ENCODE measurements around the gene MED29. TPM values are rescaled to one million over a fixed set of nuclear protein-coding genes. Genes with fewer than 3 reads are reported as not detected.

The MED29 gene
- total RNA-seq, 1 experiment from 2014 or later, result 37.1 TPM

DNA sequence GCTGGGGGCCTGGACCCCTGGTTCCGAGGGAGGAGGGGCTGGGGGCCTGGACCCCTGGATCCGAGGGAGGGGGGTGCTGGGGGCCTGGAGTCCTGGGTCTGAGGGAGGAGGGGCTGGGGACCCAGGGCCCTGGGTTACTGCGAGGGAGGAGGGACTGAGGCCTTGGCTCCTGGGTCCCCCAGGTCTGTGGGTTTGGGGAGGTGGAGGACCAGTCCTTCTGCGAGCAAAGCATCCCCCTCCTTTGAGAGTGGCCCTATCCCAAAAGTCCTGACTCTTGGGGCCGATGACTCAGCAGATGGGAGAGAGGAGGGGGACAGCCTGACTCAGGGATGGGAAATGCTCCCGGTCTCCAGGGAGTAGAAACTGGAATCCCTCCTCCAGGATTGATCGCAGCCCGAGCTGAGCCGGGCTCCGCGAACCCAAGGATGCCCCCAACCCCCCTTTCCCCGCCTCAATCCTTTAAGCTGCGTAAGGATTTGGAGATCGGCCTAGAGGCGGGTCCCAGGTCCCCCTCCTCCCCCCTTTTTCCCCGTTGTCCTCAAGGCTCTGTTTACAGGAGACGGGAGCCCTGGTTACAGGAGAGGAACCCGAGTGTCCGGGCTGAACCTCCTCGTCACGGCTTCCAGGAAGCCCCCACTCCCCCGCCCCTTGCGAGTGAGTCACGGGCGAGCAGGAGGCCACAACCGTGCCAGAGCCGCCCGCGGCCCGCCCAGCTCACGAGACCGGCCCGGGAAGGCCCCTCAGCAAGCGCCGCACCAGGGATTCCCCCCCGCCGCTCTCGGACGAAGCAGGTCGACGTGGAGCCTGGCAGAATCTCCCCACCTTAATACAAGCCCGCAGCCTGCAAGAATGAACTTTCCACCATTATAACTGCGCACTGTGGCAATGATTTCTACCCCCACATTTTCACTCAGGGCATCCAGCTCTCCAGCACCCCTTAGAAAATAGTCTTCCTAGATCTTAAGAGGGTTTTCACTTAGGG, 12.4 kb downstream of the MED29 start:
- CTCF ChIA-PET, result no interaction called here
- POLR2A ChIA-PET (ENCODE audit: low non-redundant PET), result interaction anchor here (0.5 to 1.0 kb wide), 3 partner anchors 12 to 447 kb away, joined by 3 to 4 read pairs (median 3); partner anchors contain the start of gene MED29

GRCh38 chr19:39405261-39405957, 14.2 kb downstream of the MED29 start:
- H3K27me3 ChIP-seq (replicated peaks; ENCODE audit: insufficient read depth, low read depth, low read length, poor library complexity), result no peaks in the 10 kb centered on the region
- H3K9me3 ChIP-seq (ENCODE audit: low read depth, low read length, poor library complexity, severe bottlenecking), result no peaks in the 10 kb centered on the region
- TF ChIP-seq EZH2 (IDR thresholded peaks at IDR 0.05; ENCODE audit: borderline replicate concordance, low read depth, low read length, poor library complexity, severe bottlenecking) (no peak), CTCF (conservative IDR thresholded peaks at IDR 0.05; ENCODE audit: low read depth, low read length) (no peak)
- no peak overlapping the region for H3K4me3 ChIP-seq (ENCODE audit: low read depth, low read length, poor library complexity, severe bottlenecking)
- intact Hi-C loops (cut with micrococcal nuclease; ENCODE audit: unreplicated experiment), result no loop called here
- CTCF ChIA-PET, result interaction anchor here (0.6 to 1.4 kb wide), 2 partner anchors 8 to 536 kb away, joined by 3 to 6 read pairs; no protein-coding TSS in a partner anchor
- H3K4me1 ChIP-seq (ENCODE audit: insufficient read depth, low read length, poor library complexity, severe bottlenecking), result peaks cover 42% of the 10 kb centered on the region
- H3K27ac ChIP-seq (ENCODE audit: low read depth, low read length, poor library complexity, severe bottlenecking), result peak overlapping the region; percentile 16
- DNase-seq (ENCODE audit: low spot score), result no peak
- no TSS peak for BruUV-seq (replicated peaks)
- H3K36me3 ChIP-seq (ENCODE audit: insufficient read depth, low read length, poor library complexity, severe bottlenecking), result peaks cover 7% of the 10 kb centered on the region
- POLR2A ChIA-PET (ENCODE audit: low non-redundant PET), result no interaction called here

More for the DNA sequence above, 12.4 kb downstream of the MED29 start:
- BruUV-seq (replicated peaks), result no TSS peak
- peak overlapping the region; percentile 50 for H3K4me3 ChIP-seq (ENCODE audit: low read depth, low read length, poor library complexity, severe bottlenecking)
- no peaks in the 10 kb centered on the region for H3K9me3 ChIP-seq (ENCODE audit: low read depth, low read length, poor library complexity, severe bottlenecking)
- peaks cover 33% of the 10 kb centered on the region for H3K4me1 ChIP-seq (ENCODE audit: insufficient read depth, low read length, poor library complexity, severe bottlenecking)
- peaks cover 6% of the 10 kb centered on the region for H3K36me3 ChIP-seq (ENCODE audit: insufficient read depth, low read length, poor library complexity, severe bottlenecking)
- peak; percentile 94 for DNase-seq (ENCODE audit: low spot score)
- intact Hi-C loops (cut with micrococcal nuclease; ENCODE audit: unreplicated experiment), result no loop called here
- H3K27me3 ChIP-seq (replicated peaks; ENCODE audit: insufficient read depth, low read depth, low read length, poor library complexity), result no peaks in the 10 kb centered on the region
- TF ChIP-seq EZH2 (IDR thresholded peaks at IDR 0.05; ENCODE audit: borderline replicate concordance, low read depth, low read length, poor library complexity, severe bottlenecking), result no peak
- H3K27ac ChIP-seq (ENCODE audit: low read depth, low read length, poor library complexity, severe bottlenecking), result peak overlapping the region; percentile 98

GRCh38 chr19:39405958-39406655, 14.9 kb downstream of the MED29 start:
- Histone ChIP-seq H3K9me3 (ENCODE audit: low read depth, low read length, poor library complexity, severe bottlenecking) (no peaks in the 10 kb centered on the region), H3K27ac (ENCODE audit: low read depth, low read length, poor library complexity, severe bottlenecking) (peak overlapping the region; percentile 82), H3K4me1 (ENCODE audit: insufficient read depth, low read length, poor library complexity, severe bottlenecking) (peaks cover 49% of the 10 kb centered on the region), H3K36me3 (ENCODE audit: insufficient read depth, low read length, poor library complexity, severe bottlenecking) (peaks cover 7% of the 10 kb centered on the region), H3K27me3 (replicated peaks; ENCODE audit: insufficient read depth, low read depth, low read length, poor library complexity) (no peaks in the 10 kb centered on the region), H3K4me3 (ENCODE audit: low read depth, low read length, poor library complexity, severe bottlenecking) (peak overlapping the region; percentile 87)
- peak; percentile 66 for DNase-seq (ENCODE audit: low spot score)
- CTCF ChIA-PET, result interaction anchor here (0.6 to 1.4 kb wide), 2 partner anchors 9 to 535 kb away, joined by 3 to 6 read pairs; no protein-coding TSS in a partner anchor
- POLR2A ChIA-PET (ENCODE audit: low non-redundant PET), result no interaction called here
- TF ChIP-seq EZH2 (IDR thresholded peaks at IDR 0.05; ENCODE audit: borderline replicate concordance, low read depth, low read length, poor library complexity, severe bottlenecking) (no peak), CTCF (conservative IDR thresholded peaks at IDR 0.05; ENCODE audit: low read depth, low read length) (no peak)
- no TSS peak for BruUV-seq (replicated peaks)
- intact Hi-C loops (cut with micrococcal nuclease; ENCODE audit: unreplicated experiment), result no loop called here

Measured in A673 (cell line).